ENCODE measurements around the gene POLN. TPM values are rescaled to one million over a fixed set of nuclear protein-coding genes. Genes with fewer than 3 reads are reported as not detected.

POLN gene
- 1 to 10 TPM; 1.2 to 2.2 TPM for total RNA-seq

GRCh38 chr4:2241410-2242353, at the start of gene POLN, which contains the start of gene HAUS3:
TSS of gene POLN (minus strand) at chr4:2242121. CDS start at chr4:2229231, 12,890 bp downstream.
TSS of gene HAUS3 (minus strand) at chr4:2242121. CDS start at chr4:2240946, 1,175 bp downstream.
- CTCF ChIA-PET: interaction anchor here (1.3 to 2.4 kb wide), 2 partner anchors 22 to 171 kb away, joined by 3 to 9 read pairs; no protein-coding TSS in a partner anchor

DNA sequence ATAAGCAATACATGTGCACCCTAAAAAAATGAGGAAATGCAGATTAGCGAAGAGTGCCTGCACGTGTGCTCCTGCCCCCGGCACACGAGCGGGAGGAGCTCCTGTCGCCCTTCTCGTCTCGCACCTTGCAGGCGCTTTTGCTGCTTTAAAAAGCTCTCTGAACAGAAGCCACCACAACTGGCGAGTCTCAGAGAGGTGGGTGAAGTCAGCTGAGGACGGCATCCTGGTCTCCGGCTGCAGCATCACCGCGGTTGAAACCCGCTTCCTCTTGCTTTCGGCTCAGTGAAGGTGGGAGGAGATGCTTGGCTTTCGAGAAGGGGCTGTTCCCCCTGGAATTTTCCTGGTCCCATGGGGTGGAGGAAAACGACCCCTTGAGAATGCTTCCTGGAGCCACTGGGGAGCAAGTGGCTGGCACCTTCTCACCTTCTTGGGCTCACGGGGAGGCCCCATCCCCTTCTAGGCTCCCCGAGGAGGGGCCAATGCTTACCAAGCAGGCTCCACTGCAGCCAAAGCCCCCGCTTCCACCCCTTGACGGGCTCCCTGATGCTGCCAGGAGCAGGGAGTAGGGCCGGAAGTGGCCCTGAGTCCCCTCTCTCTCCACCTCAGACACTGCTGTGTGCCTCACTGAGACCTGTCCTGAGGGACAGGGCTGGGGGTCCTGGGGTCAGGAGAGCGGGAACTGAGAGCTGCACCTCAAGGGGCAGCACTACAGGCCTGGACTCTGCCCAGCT, 49.2 kb upstream of the POLN start:
- ChIA-PET POLR2A (no interaction called here), CTCF (interaction anchor here (0.5 to 1.3 kb wide), 4 partner anchors 14 to 322 kb away, joined by 3 to 4 read pairs (median 4); partner anchors contain the start of gene MXD4)

More at GRCh38 chr4:2241410-2242353, at the start of gene POLN, which contains the start of gene HAUS3:
- POLR2A ChIA-PET: interaction anchor here (1.3 to 2.4 kb wide), 2 partner anchors 20 to 174 kb away, joined by 4 to 13 read pairs; partner anchors contain the start of gene MXD4

GRCh38 chr4:2290488-2290887, 48.6 kb upstream of the POLN start:
- POLR2A ChIA-PET: no interaction called here
- CTCF ChIA-PET: interaction anchor here (0.9 to 1.3 kb wide), 2 partner anchors 15 to 28 kb away, joined by 3 to 4 read pairs; partner anchors contain the start of gene MXD4

GRCh38 chr4:2289955-2290333, 48.0 kb upstream of the POLN start:
- ChIA-PET CTCF (no interaction called here), POLR2A (no interaction called here)

DNA sequence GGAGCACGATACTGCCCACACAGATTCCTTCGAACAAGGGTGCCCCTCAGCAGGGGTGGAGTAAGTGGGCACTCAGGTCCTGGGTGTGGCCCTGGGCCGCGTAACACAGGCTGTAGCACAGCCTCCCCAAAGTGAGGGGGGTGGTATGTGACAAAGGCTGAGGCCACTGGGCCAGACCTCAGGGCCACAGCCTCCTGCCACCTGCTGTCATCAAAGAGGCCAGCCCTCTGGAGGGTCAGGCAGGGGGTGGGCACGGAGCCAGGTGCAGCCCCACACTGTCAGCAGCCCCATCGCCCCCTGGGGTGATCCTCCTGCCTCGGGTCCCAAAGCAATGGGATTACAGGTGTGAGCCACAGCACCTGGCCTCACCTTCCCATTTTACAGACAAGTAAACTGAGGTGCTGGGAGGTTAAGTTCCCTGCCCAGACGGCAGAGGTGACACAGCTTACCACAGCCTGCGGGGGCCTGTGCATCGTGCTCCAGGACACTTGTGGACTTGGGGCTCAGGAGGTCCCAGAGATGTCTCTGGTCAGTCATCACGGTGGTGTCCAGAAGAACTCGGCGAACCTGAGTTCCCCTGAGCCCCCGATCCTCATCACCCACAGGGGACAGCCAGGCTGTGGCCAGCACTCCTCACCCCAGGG, 47.5 kb upstream of the POLN start:
- ChIA-PET CTCF (no interaction called here), POLR2A (no interaction called here)

- CTCF ChIA-PET: no interaction called here
Measured at GRCh38 chr4:2288051-2288541, 46.2 kb upstream of the POLN start.

GRCh38 chr4:2287594-2287915, 45.6 kb upstream of the POLN start:
- CTCF ChIA-PET: no interaction called here

More at GRCh38 chr4:2288051-2288541, 46.2 kb upstream of the POLN start:
- POLR2A ChIA-PET: no interaction called here

GRCh38 chr4:2286904-2287593, 45.1 kb upstream of the POLN start:
- CTCF ChIA-PET: no interaction called here
- POLR2A ChIA-PET: no interaction called here

More at GRCh38 chr4:2287594-2287915, 45.6 kb upstream of the POLN start:
- POLR2A ChIA-PET: no interaction called here

- CTCF ChIA-PET: no interaction called here
- POLR2A ChIA-PET: no interaction called here
Measured at GRCh38 chr4:2285613-2286381, 43.9 kb upstream of the POLN start.

- ChIA-PET CTCF (no interaction called here), POLR2A (no interaction called here)
Measured at GRCh38 chr4:2284934-2285612, 43.2 kb upstream of the POLN start.

- POLR2A ChIA-PET: no interaction called here
- CTCF ChIA-PET: no interaction called here
Measured at GRCh38 chr4:2284161-2284933, 42.4 kb upstream of the POLN start.

DNA sequence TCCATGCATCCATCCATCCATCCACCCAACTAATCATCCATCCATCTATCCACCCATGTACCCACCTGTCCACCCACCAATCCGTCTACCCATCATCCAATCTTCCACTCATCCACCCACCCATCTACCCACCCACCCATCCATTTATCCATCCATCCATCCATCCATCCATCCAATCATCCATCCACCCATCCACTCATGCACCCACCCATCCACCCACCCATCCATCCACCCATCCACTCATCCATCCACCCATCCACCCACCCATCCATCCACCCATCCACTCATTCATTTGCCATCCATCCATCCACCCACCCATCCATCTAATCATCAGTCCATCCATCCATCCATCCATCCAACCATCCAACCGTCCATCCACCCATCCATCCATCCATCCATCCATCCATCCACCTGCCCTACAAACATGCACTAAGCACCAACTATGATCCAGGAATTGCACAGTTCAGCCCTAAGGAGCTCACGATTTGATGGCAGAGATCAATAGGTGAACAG, 41.3 kb upstream of the POLN start:
- ChIA-PET POLR2A (no interaction called here), CTCF (no interaction called here)

GRCh38 chr4:2281575-2282343, 39.8 kb upstream of the POLN start:
- ChIA-PET CTCF (no interaction called here), POLR2A (interaction anchor here (1.0 kb wide), 1 partner anchor 187 kb away, joined by 5 read pairs; the partner anchor contains the start of gene RNF4)

DNA sequence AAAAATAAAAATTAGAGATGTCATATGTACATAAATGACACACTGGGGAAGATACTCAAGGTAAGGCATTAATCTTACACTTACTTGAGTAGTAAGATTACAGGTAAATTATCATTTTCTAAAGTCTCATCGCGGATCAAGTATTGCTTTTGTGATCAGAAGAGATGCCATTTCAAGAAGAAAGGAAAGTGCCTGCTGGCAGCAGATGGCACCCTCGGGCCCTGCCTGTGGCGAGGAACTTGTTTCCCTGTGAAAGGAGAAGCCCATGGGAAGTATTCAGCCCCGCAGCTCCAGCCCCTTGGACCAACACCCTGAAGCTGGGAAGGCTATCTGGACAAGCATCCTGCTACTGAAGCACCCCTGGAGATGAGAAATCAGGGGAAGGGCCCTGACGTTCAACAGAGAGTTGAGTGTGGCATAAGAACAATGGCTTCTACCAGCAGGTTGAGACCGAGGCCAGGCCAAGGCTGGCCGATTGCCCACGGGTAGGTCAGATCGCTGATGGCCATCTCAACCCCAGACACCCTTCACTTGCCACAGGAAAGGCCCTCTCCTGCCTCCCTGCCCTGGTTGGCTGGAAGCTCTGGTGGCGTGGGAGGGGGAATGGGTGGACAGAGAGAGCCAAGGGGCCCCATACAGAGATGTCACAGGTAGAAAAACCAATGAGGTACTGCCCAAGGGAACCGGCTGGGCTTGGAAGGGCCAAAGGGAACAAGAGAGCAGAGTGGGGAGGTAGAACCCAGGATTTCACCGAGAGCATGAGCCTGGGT, 38.8 kb upstream of the POLN start:
- ChIA-PET POLR2A (no interaction called here), CTCF (interaction anchor here (1.2 kb wide), 1 partner anchor 179 kb away, joined by 3 read pairs; no protein-coding TSS in a partner anchor)

- CTCF ChIA-PET: no interaction called here
- POLR2A ChIA-PET: no interaction called here
Measured at GRCh38 chr4:2277956-2278355, 36.0 kb upstream of the POLN start.
